Raji (cell line): ENCODE measurements around the gene CEP295NL.
A peak's percentile ranks its signal among the peaks of the same experiment; 100 is the strongest.

Source experiments
- POLR2A ChIP-seq: IDR thresholded peaks from 2 replicates; pipeline ENCODE4 v1.6.1; 2011; ENCODE audit warnings: low read depth, low read length, control low read depth; ENCODE audit not compliant: insufficient read depth

CEP295NL gene

DNA sequence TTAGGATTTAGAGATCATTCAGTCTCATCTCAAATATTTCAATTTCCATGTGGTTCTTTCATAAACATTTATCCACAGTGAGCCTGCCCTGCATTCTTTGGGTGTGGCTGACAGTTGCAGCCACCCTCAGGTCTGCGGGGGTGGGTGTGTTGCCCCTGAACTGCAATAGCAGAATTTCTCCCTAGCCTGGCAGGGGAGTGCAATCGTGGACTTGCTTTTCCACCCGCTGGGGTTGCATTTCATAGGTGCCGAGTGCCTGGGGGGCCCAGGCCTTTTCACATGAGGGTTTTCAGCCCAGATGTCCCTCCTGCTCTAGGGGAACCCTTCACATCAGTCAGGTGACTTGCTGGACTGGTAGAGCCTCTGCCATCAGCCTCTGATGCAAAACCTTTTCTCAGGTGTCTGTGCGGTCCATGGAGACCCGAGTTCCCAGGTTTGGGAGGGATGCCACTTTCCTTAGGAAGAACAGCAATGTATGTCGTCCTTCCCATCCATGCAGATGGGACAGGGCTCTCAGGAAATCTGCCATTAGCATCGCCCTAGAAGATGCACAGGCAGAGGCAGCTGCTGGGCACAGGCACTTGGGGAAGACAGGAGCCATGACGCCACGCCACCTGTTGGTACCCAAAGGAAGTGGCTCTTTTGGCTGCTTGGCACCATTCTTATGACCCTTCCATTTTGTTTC, 60.0 kb downstream of the CEP295NL start:
- TF ChIP-seq POLR2A: no peak

DNA sequence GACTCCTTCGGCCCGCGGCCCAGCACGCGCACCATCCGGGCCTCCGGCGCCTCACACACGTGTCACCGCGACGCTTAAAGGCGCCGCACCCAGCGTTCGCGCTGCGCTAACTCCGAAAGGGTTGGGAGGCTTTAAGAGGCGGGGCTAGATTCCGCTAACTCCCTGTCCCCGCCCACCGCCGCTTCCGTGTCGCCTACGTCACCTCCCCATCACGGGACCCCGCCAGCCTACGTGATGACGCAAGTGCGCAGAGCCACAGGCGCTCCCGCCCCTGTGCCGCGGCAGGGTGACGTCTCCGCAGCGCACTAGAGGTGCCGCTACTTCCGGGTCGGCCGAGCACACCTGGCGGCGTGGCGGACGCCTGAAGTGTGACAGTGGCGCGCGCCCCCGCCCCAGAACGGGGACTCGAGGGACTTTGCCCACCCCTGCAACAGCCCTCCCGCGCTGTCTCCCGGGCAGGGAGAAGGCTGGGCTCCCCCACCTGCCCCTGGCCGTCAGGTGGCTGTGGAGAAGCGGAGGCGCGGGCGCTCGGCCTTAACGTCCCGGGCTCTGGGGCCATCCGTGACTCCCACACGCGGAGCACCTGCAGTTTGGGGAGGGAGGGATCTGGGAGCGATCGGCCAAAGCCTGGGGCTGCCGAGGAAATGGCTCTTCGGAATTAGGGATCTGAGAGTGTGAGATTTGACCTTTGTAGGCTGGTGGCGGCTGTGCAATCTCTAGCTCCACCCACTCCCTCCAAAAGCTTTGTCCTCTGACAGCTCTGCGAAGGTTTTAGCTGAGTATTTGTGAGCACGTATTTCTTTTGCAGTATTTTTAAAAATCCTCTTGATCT, 62.0 kb downstream of the CEP295NL start, which contains the start of gene USP36:
TSS of gene USP36 (minus strand) at position 35 of the 832 bp plus-strand sequence. CDS start 4,451 bp downstream, outside the sequence.
- TF ChIP-seq POLR2A: peak; percentile 95
